H9 (cell line): ENCODE results near the gene CCR9. TPM values are rescaled to one million over a fixed set of nuclear protein-coding genes. Genes with fewer than 3 reads are reported as not detected.

Experiments used
- DNase-seq: peaks from one replicate; pipeline ENCODE4 v3.0.0-alpha.2; 2017
- H2AFZ ChIP-seq: one replicate; pipeline ENCODE4 v1.6.1; 2013; ENCODE audit warnings: mild to moderate bottlenecking, low read length, control low read depth, moderate library complexity
- H2AK5ac ChIP-seq: 2 replicates; pipeline ENCODE4 v1.6.1; 2013; ENCODE audit warnings: low read length, control low read depth, mixed read lengths; ENCODE audit not compliant: insufficient read length
- H2BK120ac ChIP-seq: one replicate; pipeline ENCODE4 v1.6.1; 2013; ENCODE audit warnings: low read depth, mild to moderate bottlenecking, low read length, control low read depth, inconsistent platforms; ENCODE audit not compliant: poor library complexity, severe bottlenecking
- H2BK12ac ChIP-seq: 2 replicates; pipeline ENCODE4 v1.6.1; 2013; ENCODE audit warnings: low read length, control low read depth, mixed read lengths, low read depth; ENCODE audit not compliant: insufficient read length
- H2BK15ac ChIP-seq: 2 replicates; pipeline ENCODE4 v1.6.1; 2013; ENCODE audit warnings: low read depth, low read length, control low read depth
- H2BK20ac ChIP-seq: one replicate; pipeline ENCODE4 v1.6.1; 2013; ENCODE audit warnings: low read depth, mild to moderate bottlenecking, low read length, control low read depth, inconsistent platforms; ENCODE audit not compliant: poor library complexity, severe bottlenecking
- H2BK5ac ChIP-seq: 2 replicates; pipeline ENCODE4 v1.6.1; 2013; ENCODE audit warnings: low read length, control low read depth, mixed read lengths; ENCODE audit not compliant: insufficient read length
- H3K14ac ChIP-seq: 2 replicates; pipeline ENCODE4 v1.6.1; 2013; ENCODE audit warnings: low read length, control low read depth; ENCODE audit not compliant: insufficient read depth
- H3K18ac ChIP-seq: 2 replicates; pipeline ENCODE4 v1.6.1; 2013; ENCODE audit warnings: low read depth, mild to moderate bottlenecking, mixed read lengths, low read length, control low read depth; ENCODE audit not compliant: insufficient read length
- H3K23ac ChIP-seq: 2 replicates; pipeline ENCODE4 v1.6.1; 2013; ENCODE audit warnings: low read length, control low read depth, mixed read lengths, low read depth; ENCODE audit not compliant: insufficient read length
- H3K23me2 ChIP-seq: 2 replicates; pipeline ENCODE4 v1.6.1; 2013; ENCODE audit warnings: low read depth, mild to moderate bottlenecking, mixed read lengths, low read length, control low read depth; ENCODE audit not compliant: insufficient read length, poor library complexity, severe bottlenecking
- H3K27ac ChIP-seq: 2 replicates; pipeline ENCODE4 v1.5.1; 2013; ENCODE audit warnings: low read length, control low read depth, mixed read lengths, low read depth; ENCODE audit not compliant: insufficient read length
- H3K27me3 ChIP-seq: 2 replicates; pipeline ENCODE4 v1.6.1; 2013; ENCODE audit warnings: low read length, control low read depth, inconsistent platforms; ENCODE audit not compliant: insufficient read depth
- H3K4ac ChIP-seq: 2 replicates; pipeline ENCODE4 v1.6.1; 2013; ENCODE audit warnings: low read depth, mild to moderate bottlenecking, control low read depth, inconsistent platforms, low read length, moderate library complexity
- H3K4me1 ChIP-seq: 2 replicates; pipeline ENCODE4 v1.6.1; 2013; ENCODE audit warnings: low read length, control low read depth, inconsistent platforms; ENCODE audit not compliant: insufficient read depth
- H3K4me2 ChIP-seq: 2 replicates; pipeline ENCODE4 v1.6.1; 2013; ENCODE audit warnings: low read length, control low read depth, mixed read lengths; ENCODE audit not compliant: insufficient read length, insufficient read depth
- H3K56ac ChIP-seq: 2 replicates; pipeline ENCODE4 v1.6.1; 2013; ENCODE audit warnings: low read depth, mild to moderate bottlenecking, mixed read lengths, low read length, control low read depth; ENCODE audit not compliant: insufficient read length
- H3K79me1 ChIP-seq: 2 replicates; pipeline ENCODE4 v1.6.1; 2013; ENCODE audit warnings: low read depth, mild to moderate bottlenecking, moderate library complexity, low read length, control low read depth, inconsistent platforms; ENCODE audit not compliant: insufficient read depth, poor library complexity, severe bottlenecking
- H3K79me2 ChIP-seq: 2 replicates; pipeline ENCODE4 v1.6.1; 2013; ENCODE audit warnings: low read length, control low read depth, inconsistent platforms; ENCODE audit not compliant: insufficient read depth
- H3K9ac ChIP-seq: 2 replicates; pipeline ENCODE4 v1.6.1; 2013; ENCODE audit warnings: low read length, control low read depth, mixed read lengths; ENCODE audit not compliant: insufficient read length; ENCODE audit errors: extremely low read depth
- H3K9me3 ChIP-seq: one replicate; pipeline ENCODE4 v1.6.1; 2013; ENCODE audit warnings: low read depth, low read length, inconsistent platforms; ENCODE audit not compliant: control insufficient read depth
- H3T11ph ChIP-seq: one replicate; pipeline ENCODE4 v1.6.1; 2013; ENCODE audit warnings: mild to moderate bottlenecking, low read length, control low read depth, inconsistent platforms
- H4K20me1 ChIP-seq: one replicate; pipeline ENCODE4 v1.6.1; 2013; ENCODE audit not compliant: control insufficient read depth, insufficient read length, insufficient read depth
- H4K5ac ChIP-seq: 2 replicates; pipeline ENCODE4 v1.6.1; 2013; ENCODE audit warnings: low read depth, mild to moderate bottlenecking, mixed read lengths, low read length, control low read depth; ENCODE audit not compliant: insufficient read length
- H4K8ac ChIP-seq: replicated peaks from 2 replicates; pipeline ENCODE4 v1.6.1; 2013; ENCODE audit warnings: low read length, control low read depth, mixed read lengths, low read depth; ENCODE audit not compliant: insufficient read length
- H4K91ac ChIP-seq: 2 replicates; pipeline ENCODE4 v1.6.1; 2013; ENCODE audit warnings: low read depth, mild to moderate bottlenecking, moderate library complexity, mixed read lengths, low read length, control low read depth; ENCODE audit not compliant: insufficient read length
- H3K27ac Mint-ChIP-seq, 3 experiments: 2 replicates in 2 of 3; 3 replicates in 1 of 3; pipeline ENCODE4 v1.8.0; 2020 to 2021; ENCODE audit warnings: mixed read lengths in 3 of 3, mild to moderate bottlenecking in 1 of 3, moderate library complexity in 1 of 3
- H3K27me3 Mint-ChIP-seq: 2 replicates; pipeline ENCODE4 v1.8.0; 2021; ENCODE audit warnings: low read depth, mild to moderate bottlenecking, moderate library complexity, mixed read lengths
- H3K36me3 Mint-ChIP-seq, 3 experiments: 2 replicates in 2 of 3; 3 replicates in 1 of 3; pipeline ENCODE4 v1.8.0; 2020 to 2021; ENCODE audit warnings: low read depth in 3 of 3, mixed read lengths in 3 of 3; ENCODE audit not compliant: insufficient read depth in 1 of 3
- H3K4me1 Mint-ChIP-seq, 2 experiments: 2 replicates each; pipeline ENCODE4 v1.8.0; 2020; ENCODE audit warnings: mixed read lengths in 2 of 2
- H3K4me3 Mint-ChIP-seq, 2 experiments: 2 replicates in 1 of 2; 3 replicates in 1 of 2; pipeline ENCODE4 v1.8.0; 2020 to 2021; ENCODE audit warnings: mild to moderate bottlenecking in 2 of 2, mixed read lengths in 2 of 2, moderate library complexity in 1 of 2
- H3K9me3 Mint-ChIP-seq, 2 experiments: 2 replicates in 1 of 2; 3 replicates in 1 of 2; pipeline ENCODE4 v1.8.0; 2020; ENCODE audit warnings: mild to moderate bottlenecking in 2 of 2, mixed read lengths in 2 of 2, moderate library complexity in 1 of 2
- WGBS: extraction: QIAGEN DNeasy Blood & Tissue Kit; methylation state at CpG from one replicate; pipeline ENCODE4 v1.1.7; 2013; ENCODE audit warnings: missing lambda C conversion rate, low lambda C conversion rate, mixed read lengths; ENCODE audit not compliant: insufficient read length; ENCODE audit errors: extremely low coverage; 5-methylcytosine and 5-hydroxymethylcytosine counted together
- total RNA-seq: library from RNA; stranded (reverse); gene quantifications from 2 replicates; pipeline ENCODE4 v1.2.1, GENCODE V29; 2021
- TF ChIP-seq, protein P1 (sequence below): fragments of 200-600 bp; sonication (generic); conservative IDR thresholded peaks from 3 replicates; pipeline ENCODE4 v1.8.0; 2021; ENCODE audit warnings: antibody characterized with exemption, mild to moderate bottlenecking

Gene CCR9
- total RNA-seq, 1 experiment from 2014 or later = not detected

DNA sequence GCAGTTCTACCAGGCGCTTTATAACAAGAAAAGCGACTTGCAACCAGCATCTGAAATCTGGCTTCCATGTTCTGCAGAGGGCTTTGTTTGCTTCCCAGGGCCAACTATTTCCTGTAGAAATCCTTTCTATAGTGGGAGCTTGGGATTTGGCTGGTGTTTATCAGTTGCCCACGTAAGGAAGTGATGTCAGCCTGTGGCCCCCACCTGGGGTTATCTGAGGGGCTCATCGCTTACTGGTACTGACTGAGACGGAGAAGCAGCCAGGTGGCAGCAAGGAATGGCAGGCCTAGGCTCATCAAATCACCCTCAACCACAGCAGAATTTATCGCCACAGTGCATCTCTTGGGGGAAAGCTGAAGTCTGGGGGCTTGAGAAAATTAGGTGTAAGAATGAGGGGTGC is 14.6 kb upstream of the CCR9 start:
- no peak overlapping the region for H2BK5ac ChIP-seq
- H2BK120ac ChIP-seq = no peak overlapping the region
- no peaks in the 10 kb centered on the region for H3K79me1 ChIP-seq
- Mint-ChIP-seq H3K27me3 (peaks cover 3% of the 10 kb centered on the region), H3K9me3 (no peaks in the 10 kb centered on the region), H3K4me1 (peaks cover 14 to 16% of the 10 kb centered on the region in 2 experiments), H3K36me3 (no peaks in the 10 kb centered on the region), H3K4me3 (no peak overlapping the region; a peak in 1 of 5 replicates), H3K27ac (peak overlapping the region in 1 of 3 experiments; percentile 46; a peak in 2 of 7 replicates)
- TF ChIP-seq, protein P1, sequence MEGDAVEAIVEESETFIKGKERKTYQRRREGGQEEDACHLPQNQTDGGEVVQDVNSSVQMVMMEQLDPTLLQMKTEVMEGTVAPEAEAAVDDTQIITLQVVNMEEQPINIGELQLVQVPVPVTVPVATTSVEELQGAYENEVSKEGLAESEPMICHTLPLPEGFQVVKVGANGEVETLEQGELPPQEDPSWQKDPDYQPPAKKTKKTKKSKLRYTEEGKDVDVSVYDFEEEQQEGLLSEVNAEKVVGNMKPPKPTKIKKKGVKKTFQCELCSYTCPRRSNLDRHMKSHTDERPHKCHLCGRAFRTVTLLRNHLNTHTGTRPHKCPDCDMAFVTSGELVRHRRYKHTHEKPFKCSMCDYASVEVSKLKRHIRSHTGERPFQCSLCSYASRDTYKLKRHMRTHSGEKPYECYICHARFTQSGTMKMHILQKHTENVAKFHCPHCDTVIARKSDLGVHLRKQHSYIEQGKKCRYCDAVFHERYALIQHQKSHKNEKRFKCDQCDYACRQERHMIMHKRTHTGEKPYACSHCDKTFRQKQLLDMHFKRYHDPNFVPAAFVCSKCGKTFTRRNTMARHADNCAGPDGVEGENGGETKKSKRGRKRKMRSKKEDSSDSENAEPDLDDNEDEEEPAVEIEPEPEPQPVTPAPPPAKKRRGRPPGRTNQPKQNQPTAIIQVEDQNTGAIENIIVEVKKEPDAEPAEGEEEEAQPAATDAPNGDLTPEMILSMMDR = no peak
- no peaks in the 10 kb centered on the region for H3K27me3 ChIP-seq
- H4K5ac ChIP-seq = no peak overlapping the region
- H3K27ac ChIP-seq = no peak overlapping the region
- H2BK15ac ChIP-seq = no peak overlapping the region
- no peak overlapping the region for H3K4me2 ChIP-seq
- H3K23me2 ChIP-seq = no peaks in the 10 kb centered on the region
- no peaks in the 10 kb centered on the region for H4K20me1 ChIP-seq
- H3K18ac ChIP-seq = peak overlapping the region; percentile 15
- no peak for DNase-seq
- no peaks in the 10 kb centered on the region for H3K79me2 ChIP-seq
- WGBS = no CpG with 5 or more reads among the region's 6 CpGs
- no peak overlapping the region for H3K14ac ChIP-seq
- no peak overlapping the region for H4K8ac ChIP-seq
- no peak overlapping the region for H2BK20ac ChIP-seq
- H2AFZ ChIP-seq = no peak overlapping the region
- H2AK5ac ChIP-seq = no peak overlapping the region
- H3K4me1 ChIP-seq = no peaks in the 10 kb centered on the region
- H2BK12ac ChIP-seq = no peak overlapping the region
- no peak overlapping the region for H3K4ac ChIP-seq
- H3T11ph ChIP-seq = no peak overlapping the region
- no peak overlapping the region for H3K56ac ChIP-seq
- no peak overlapping the region for H3K23ac ChIP-seq
- H3K9ac ChIP-seq = no peak overlapping the region
- no peak overlapping the region for H4K91ac ChIP-seq
- H3K9me3 ChIP-seq = no peaks in the 10 kb centered on the region
